Central memory CD8-positive, alpha-beta T cell (primary cell): ENCODE results near the gene SETD2.

Experiments
- ATAC-seq: fragments of 150-1000 bp; cut with Tn5 transposase; replicated peaks from 2 replicates; pipeline ENCODE4 v1.10.0; 2022; ENCODE audit warnings: mild to moderate bottlenecking, moderate FRiP score, moderate number of reproducible peaks; ENCODE audit not compliant: poor library complexity, severe bottlenecking; ENCODE audit errors: extremely low read depth
- DNase-seq, 2 donors: peaks; one replicate each; pipeline ENCODE4 v3.0.0; 2021; ENCODE audit warnings: low spot score in 2 of 2
- H3K27ac Mint-ChIP-seq: one replicate; pipeline ENCODE4 v1.8.0; 2022; ENCODE audit warnings: low read depth, mild to moderate bottlenecking, moderate library complexity, mixed read lengths
- H3K27me3 Mint-ChIP-seq: one replicate; pipeline ENCODE4 v1.8.0; 2022; ENCODE audit warnings: mixed read lengths
- H3K36me3 Mint-ChIP-seq: one replicate; pipeline ENCODE4 v1.8.0; 2022; ENCODE audit warnings: mild to moderate bottlenecking, moderate library complexity, mixed read lengths; ENCODE audit not compliant: insufficient read depth
- H3K4me1 Mint-ChIP-seq: one replicate; pipeline ENCODE4 v1.8.0; 2022; ENCODE audit warnings: mixed read lengths
- H3K4me3 Mint-ChIP-seq: one replicate; pipeline ENCODE4 v1.8.0; 2022; ENCODE audit warnings: mild to moderate bottlenecking, moderate library complexity, mixed read lengths
- H3K9me3 Mint-ChIP-seq: one replicate; pipeline ENCODE4 v1.8.0; 2022; ENCODE audit warnings: mixed read lengths

Gene SETD2

GRCh38 chr3:47009225-47010110 lies 154.4 kb downstream of the SETD2 start:
- H3K27me3 Mint-ChIP-seq = no peaks in the 10 kb centered on the region
- H3K4me1 Mint-ChIP-seq = peaks cover 11% of the 10 kb centered on the region
- ATAC-seq (peak; percentile 83), DNase-seq (peak; percentile 50 to 54)
- H3K4me3 Mint-ChIP-seq = peak overlapping the region; percentile 38
- peaks cover 46% of the 10 kb centered on the region for H3K36me3 Mint-ChIP-seq
- H3K9me3 Mint-ChIP-seq = no peaks in the 10 kb centered on the region
- H3K27ac Mint-ChIP-seq = peak overlapping the region; percentile 47

- Mint-ChIP-seq H3K27ac (no peak overlapping the region), H3K9me3 (no peaks in the 10 kb centered on the region), H3K27me3 (no peaks in the 10 kb centered on the region), H3K4me1 (peaks cover 11% of the 10 kb centered on the region), H3K36me3 (peaks cover 45% of the 10 kb centered on the region), H3K4me3 (peak overlapping the region; percentile 7)
- DNase-seq (no peak), ATAC-seq (no peak)
Measured at GRCh38 chr3:47008851-47009224, 155.1 kb downstream of the SETD2 start.

GRCh38 chr3:47008234-47008796 lies 155.6 kb downstream of the SETD2 start:
- H3K4me3 Mint-ChIP-seq = peak overlapping the region; percentile 7
- no peaks in the 10 kb centered on the region for H3K27me3 Mint-ChIP-seq
- no peak for ATAC-seq
- peak overlapping the region; percentile 25 for H3K27ac Mint-ChIP-seq
- no peak for DNase-seq
- H3K9me3 Mint-ChIP-seq = no peaks in the 10 kb centered on the region
- peaks cover 11% of the 10 kb centered on the region for H3K4me1 Mint-ChIP-seq
- peaks cover 45% of the 10 kb centered on the region for H3K36me3 Mint-ChIP-seq

DNA sequence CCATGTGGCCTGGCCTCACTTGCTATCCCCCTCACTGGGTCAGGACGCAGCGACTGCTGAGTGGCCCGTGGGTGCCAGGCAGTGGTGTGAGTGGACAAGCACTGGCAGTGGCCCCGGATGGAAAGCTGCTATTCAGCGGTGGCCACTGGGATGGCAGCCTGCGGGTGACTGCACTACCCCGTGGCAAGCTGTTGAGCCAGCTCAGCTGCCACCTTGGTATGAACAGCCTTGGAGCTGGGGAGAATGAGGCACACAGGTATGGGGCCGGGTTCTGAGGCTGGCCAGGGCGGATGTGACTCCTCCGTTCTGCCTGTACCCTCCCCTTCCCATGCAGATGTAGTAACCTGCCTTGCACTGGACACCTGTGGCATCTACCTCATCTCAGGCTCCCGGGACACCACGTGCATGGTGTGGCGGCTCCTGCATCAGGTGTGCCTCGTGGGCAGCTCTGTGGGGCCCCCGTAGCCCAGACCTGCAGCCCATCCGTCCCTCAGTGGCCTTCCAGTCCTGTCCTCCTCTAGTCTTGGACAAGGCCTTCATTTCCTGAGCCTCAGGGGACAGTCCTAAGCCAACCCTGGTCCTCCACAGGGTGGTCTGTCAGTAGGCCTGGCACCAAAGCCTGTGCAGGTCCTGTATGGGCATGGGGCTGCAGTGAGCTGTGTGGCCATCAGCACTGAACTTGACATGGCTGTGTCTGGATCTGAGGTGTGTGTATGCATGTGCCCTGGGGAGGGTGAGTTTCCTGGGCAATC lies 156.3 kb downstream of the SETD2 start:
- Mint-ChIP-seq H3K9me3 (no peaks in the 10 kb centered on the region), H3K27me3 (no peaks in the 10 kb centered on the region), H3K4me3 (no peak overlapping the region), H3K36me3 (peaks cover 47% of the 10 kb centered on the region), H3K27ac (peak overlapping the region; percentile 25), H3K4me1 (peaks cover 11% of the 10 kb centered on the region)
- ATAC-seq (no peak), DNase-seq (no peak)

DNA sequence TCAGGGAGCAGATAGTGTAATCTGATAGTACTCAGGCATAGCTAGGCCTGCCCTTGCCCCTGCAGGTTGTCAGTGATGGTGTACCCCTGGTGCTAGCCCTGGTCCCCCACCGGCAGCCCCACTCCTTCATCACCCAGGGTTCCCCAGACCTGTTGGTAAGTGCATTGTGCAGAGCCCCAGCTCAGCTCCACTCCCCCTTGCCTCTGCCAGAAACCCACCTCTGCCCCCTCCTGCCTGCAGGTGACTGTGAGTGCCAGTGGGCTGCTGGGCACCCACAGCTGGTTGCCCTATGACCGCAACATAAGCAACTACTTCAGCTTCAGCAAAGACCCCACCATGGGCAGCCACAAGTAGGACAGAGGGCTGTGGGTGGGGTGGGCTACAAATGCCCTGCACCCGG lies 156.9 kb downstream of the SETD2 start:
- Mint-ChIP-seq H3K4me1 (peaks cover 11% of the 10 kb centered on the region), H3K4me3 (no peak overlapping the region), H3K27ac (no peak overlapping the region), H3K27me3 (no peaks in the 10 kb centered on the region), H3K9me3 (no peaks in the 10 kb centered on the region), H3K36me3 (peaks cover 50% of the 10 kb centered on the region)
- ATAC-seq (no peak), DNase-seq (no peak)

DNA sequence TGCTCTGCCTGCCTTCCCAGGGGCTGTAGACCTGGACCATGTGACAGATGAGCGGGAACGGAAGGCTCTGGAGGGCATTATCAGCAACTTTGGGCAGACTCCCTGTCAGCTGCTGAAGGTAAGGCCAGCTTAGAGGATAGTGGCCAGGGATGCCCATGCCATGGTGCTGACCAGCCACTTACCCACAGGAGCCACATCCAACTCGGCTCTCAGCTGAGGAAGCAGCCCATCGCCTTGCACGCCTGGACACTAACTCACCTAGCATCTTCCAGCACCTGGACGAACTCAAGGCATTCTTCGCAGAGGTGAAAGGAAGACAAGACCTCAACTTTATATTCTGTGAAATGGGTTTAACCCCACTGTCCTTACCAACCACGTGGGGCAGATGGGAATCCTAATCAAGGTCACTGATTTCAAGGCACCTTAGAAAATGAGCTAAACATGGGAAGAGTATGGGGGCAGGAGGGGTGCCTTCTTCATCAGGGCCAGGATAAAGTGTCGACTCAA lies 157.7 kb downstream of the SETD2 start:
- no peak overlapping the region for H3K4me3 Mint-ChIP-seq
- no peaks in the 10 kb centered on the region for H3K9me3 Mint-ChIP-seq

DNA sequence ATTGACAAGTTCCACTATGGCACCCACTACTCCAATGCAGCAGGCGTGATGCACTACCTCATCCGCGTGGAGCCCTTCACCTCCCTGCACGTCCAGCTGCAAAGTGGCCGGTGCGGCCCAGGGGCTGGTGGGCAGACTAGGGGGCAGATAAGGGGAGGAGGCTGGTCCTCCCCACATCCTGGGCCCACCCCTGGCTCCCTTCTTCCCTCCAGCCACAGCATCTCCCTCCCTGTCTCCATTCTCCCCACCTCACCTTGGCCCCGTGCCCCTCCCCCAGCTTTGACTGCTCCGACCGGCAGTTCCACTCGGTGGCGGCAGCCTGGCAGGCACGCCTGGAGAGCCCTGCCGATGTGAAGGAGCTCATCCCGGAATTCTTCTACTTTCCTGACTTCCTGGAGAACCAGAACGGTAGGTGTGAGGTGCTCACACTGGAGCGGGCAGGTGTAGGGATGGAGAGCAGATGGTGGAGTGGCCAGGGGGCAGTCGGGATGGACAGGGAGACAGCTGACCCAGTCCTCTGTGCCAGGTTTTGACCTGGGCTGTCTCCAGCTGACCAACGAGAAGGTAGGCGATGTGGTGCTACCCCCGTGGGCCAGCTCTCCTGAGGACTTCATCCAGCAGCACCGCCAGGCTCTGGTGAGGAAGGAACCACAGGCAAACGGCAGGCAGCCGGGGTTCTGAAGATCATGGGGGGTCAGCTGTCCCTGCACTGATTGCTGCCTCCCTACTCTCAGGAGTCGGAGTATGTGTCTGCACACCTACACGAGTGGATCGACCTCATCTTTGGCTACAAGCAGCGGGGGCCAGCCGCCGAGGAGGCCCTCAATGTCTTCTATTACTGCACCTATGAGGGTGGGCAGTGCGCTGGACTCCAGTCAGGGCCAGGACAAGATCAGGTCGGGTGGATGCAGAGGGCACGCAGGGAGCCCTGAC lies 158.4 kb downstream of the SETD2 start:
- DNase-seq (no peak), ATAC-seq (no peak)
- Mint-ChIP-seq H3K4me3 (no peak overlapping the region), H3K27me3 (no peaks in the 10 kb centered on the region), H3K9me3 (no peaks in the 10 kb centered on the region), H3K4me1 (peaks cover 7% of the 10 kb centered on the region), H3K27ac (peak overlapping the region; percentile 54), H3K36me3 (peaks cover 49% of the 10 kb centered on the region)

More for the DNA sequence above, 157.7 kb downstream of the SETD2 start:
- H3K27me3 Mint-ChIP-seq = no peaks in the 10 kb centered on the region
- no peak for ATAC-seq
- no peak for DNase-seq
- peaks cover 51% of the 10 kb centered on the region for H3K36me3 Mint-ChIP-seq
- H3K27ac Mint-ChIP-seq = peak overlapping the region; percentile 54
- peaks cover 11% of the 10 kb centered on the region for H3K4me1 Mint-ChIP-seq

- H3K36me3 Mint-ChIP-seq = peaks cover 43% of the 10 kb centered on the region
Measured at GRCh38 chr3:47004369-47005211, 159.3 kb downstream of the SETD2 start.

DNA sequence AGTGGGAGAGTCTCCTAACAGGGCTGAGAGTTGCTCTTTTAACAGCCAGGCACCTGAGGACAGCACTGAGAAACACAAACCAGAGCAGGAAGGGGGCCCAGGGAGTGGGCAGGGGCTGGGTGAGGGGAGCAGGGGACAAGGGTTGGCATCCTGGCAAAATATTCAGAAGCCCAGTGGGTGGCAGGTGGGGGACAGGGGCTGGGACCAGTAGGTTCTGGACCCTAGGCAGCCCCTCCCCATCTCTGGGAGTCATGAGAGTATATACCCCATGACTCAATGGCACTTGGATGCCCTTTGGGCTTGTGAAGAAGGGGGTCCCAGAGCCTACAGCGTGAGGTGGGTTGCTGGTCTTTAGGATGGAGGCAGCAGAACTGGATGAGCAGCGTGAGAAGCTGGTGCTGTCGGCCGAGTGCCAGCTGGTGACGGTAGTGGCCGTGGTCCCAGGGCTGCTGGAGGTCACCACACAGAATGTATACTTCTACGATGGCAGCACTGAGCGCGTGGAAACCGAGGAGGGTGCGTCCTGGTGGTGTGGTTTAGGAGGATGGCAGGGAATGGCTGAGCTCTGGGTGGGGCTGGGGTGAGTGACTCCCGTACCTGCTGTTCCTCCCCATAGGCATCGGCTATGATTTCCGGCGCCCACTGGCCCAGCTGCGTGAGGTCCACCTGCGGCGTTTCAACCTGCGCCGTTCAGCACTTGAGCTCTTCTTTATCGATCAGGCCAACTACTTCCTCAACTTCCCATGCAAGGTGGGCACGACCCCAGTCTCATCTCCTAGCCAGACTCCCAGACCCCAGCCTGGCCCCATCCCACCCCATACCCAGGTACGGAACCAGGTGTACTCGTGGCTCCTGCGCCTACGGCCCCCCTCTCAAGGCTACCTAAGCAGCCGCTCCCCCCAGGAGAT lies 160.2 kb downstream of the SETD2 start:
- Mint-ChIP-seq H3K27me3 (no peaks in the 10 kb centered on the region), H3K4me3 (no peak overlapping the region), H3K9me3 (no peaks in the 10 kb centered on the region), H3K36me3 (peaks cover 43% of the 10 kb centered on the region), H3K4me1 (peaks cover 7% of the 10 kb centered on the region), H3K27ac (no peak overlapping the region)
- DNase-seq = no peak
- ATAC-seq = no peak

More at GRCh38 chr3:47004369-47005211, 159.3 kb downstream of the SETD2 start:
- no peak overlapping the region for H3K4me3 Mint-ChIP-seq
- peaks cover 5% of the 10 kb centered on the region for H3K4me1 Mint-ChIP-seq
- no peak for ATAC-seq
- no peak overlapping the region for H3K27ac Mint-ChIP-seq
- no peak for DNase-seq
- no peaks in the 10 kb centered on the region for H3K9me3 Mint-ChIP-seq
- H3K27me3 Mint-ChIP-seq = no peaks in the 10 kb centered on the region

- Mint-ChIP-seq H3K36me3 (peaks cover 47% of the 10 kb centered on the region), H3K9me3 (no peaks in the 10 kb centered on the region), H3K27ac (no peak overlapping the region), H3K4me3 (no peak overlapping the region), H3K27me3 (no peaks in the 10 kb centered on the region), H3K4me1 (peaks cover 13% of the 10 kb centered on the region)
- ATAC-seq (no peak), DNase-seq (no peak)
Measured at GRCh38 chr3:47003056-47003410, 160.9 kb downstream of the SETD2 start.
